GM21423 (cell line): ENCODE results near the gene SAMD11.
"Not testable (repeated sequence)": the region's sequence is repeated elsewhere in the genome, so short reads cannot be mapped to it uniquely, and the experiment has no call there.

Experiments
- ATAC-seq: cut with Tn5 transposase; IDR thresholded peaks from one replicate; pipeline ENCODE4 v1.9.1; 2021; ENCODE audit warnings: mild to moderate bottlenecking, moderate library complexity; ENCODE audit not compliant: unreplicated experiment

SAMD11 gene

DNA sequence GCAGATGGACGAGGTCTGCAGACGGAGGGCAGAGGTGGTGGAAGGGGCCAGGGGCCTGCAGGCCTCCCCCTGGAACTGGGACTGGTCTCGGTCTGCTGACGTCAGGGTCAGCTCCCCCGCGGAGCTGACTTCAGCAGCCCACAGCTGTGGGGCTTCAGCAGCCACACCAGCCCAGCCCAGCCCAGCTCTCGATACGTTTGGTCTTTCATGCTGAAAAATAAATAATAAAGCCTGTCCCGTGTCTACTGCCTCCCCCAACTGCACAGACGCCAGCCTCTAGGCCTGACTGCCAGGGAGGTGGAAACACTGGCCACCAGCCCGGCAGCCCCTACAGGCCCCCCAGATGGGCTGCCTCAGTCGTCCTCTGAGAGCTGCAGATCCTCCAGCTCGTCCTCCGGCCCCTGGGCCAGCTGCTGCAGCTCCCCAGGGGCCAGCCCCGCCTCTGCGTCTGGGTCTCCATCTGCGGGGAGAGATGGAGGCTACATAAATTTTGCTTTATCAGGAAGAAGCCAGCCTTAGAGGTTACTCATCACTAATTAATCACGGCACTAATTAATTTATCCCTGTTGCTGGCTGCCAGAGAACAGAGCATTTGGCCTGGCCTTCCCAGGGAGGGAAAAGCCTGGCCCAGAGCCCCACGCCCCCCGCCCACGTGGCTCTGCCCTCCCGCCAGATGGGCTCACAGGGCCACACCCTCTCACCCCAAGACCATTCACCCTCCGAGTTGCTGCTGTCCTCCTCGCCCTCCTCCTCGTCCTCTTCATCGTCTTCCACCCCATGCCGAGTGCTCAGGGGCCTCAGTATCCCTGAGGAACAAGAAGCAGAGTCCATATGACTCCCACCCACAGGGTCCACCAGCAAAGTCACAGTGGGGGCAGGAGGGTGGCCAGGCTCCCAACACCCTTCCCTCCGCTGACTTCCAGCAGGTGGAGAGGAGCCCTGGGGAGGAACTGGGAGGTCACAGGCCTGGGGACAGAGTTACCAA lies 20.9 kb downstream of the SAMD11 start:
- ATAC-seq, result no peak

DNA sequence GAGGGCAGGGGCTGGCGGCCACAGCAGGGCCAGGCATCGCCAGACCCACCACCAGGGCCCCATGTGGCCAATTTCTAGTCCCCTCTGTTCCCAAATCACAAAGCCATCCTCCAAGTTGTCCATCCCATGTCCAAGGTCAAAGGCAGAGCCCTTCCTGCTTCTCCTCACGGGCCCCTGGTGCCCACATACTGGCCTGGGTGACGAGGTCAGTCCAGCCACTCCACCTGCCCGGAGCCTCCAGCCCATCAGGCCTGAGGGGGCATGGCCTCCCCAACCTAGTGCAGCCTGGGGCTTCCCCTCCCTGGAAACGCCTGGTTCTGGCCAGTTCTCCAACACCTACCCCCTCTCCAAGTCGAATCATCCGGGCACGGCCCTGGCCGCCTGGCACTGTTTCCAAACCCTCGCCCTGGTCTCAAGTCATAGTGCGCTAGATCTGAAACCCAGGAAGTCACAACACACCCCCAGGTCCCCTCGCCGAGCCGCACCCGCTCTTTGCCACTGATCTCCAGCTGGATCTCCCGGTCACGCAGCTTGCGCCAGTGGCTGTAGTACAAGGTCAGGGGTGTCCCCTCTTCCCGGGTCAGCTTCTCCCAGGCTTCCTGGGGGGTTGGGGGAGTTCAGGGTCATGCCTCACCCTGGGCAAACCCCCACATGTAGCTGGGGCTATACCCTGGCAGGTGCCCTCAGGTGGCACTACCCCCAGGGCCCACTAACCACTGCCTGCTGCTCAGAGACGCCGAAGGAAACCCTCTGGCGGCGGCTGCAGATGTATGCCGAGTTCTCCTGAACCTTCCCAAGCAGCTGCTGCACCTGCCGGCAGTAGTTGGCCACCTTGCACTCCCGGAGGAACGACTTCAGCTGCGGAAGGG lies 22.2 kb downstream of the SAMD11 start:
- no peak for ATAC-seq

- not testable (repeated sequence) for ATAC-seq
These were observed 23.1 kb downstream of the SAMD11 start for GRCh38 chr1:946811-947210.

DNA sequence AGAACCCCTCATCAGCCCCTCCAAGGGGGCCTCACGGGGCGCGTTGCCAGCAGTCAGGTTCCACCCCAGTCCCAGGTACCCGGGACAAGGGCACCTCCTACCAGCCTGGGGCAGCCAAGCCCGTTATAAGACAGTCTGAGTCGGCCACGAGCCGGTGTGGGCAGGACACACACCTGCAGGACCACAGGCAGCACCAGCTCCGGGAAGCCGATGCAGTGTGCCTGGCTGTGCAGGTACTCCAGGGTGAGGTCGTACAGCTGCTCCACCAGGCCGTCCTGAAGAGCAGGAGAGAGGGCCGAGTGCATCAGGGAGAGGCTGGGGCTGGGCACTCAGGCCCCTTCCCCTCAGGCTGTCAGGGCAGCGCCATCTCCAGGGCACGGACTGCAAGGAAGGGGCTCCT lies 24.2 kb downstream of the SAMD11 start:
- ATAC-seq, result no peak

- no peak for ATAC-seq
These were observed 26.5 kb downstream of the SAMD11 start for GRCh38 chr1:950268-950667.

DNA sequence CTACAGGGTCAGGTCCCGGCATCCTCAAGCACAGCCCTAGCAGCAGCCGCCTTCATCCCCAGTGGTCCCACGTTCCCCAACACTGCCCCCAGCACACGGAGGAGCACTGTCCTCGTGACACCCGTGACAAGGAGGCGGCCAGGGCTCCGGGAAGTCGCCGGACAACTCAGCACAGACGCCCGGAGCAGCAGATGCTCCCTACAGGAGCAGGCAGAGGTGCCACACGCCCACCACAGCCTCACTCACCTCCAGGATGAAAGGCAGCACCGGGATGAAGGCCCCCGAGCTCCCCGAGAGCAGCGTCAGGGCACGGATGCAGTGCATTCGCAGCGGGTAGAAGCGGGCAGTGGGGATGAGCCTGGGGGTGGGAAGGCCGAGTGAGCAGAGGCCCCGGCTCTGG lies 27.2 kb downstream of the SAMD11 start:
- no peak for ATAC-seq

DNA sequence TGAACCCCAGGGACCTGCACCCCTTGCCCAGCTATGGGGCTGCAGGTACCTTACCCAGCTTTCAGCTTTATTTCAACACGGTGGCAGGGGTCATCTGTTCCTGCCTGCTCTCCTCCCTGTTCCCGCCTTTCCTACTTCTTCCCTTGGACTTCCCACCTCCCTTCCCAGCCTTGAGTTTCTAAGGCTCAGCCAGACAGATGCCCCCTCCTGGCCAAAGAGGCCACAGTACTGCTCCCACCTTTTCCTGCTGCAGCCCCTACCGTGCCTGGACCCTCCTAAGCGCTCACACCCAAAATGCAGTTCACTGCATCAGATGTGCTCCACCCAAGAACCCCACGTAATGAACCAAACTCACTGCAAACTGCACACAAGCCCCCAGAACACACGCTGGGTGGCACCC lies 27.6 kb downstream of the SAMD11 start:
- no peak for ATAC-seq

- ATAC-seq, result no peak
These were observed 28.5 kb downstream of the SAMD11 start for GRCh38 chr1:952201-952600.

DNA sequence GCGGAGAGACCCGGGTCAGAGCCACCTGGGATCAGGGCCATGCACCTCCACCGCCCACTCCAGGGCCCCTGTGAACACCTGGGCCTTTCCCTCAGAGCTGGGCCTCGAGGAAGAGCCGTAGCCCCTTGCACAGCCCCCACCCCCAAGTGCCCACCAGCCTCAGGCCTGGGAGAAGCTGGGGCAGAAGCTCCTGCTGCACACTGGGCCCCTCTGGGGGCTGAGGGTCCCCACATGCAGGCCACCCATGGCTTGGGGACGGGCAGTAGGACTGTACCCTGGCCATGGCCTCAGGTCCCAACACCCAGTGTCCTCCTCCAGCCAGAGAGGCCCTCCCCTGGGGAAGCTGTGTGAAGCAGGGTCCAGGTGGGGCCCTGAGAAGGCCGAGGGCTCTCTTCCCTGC lies 28.9 kb downstream of the SAMD11 start:
- ATAC-seq, result no peak

DNA sequence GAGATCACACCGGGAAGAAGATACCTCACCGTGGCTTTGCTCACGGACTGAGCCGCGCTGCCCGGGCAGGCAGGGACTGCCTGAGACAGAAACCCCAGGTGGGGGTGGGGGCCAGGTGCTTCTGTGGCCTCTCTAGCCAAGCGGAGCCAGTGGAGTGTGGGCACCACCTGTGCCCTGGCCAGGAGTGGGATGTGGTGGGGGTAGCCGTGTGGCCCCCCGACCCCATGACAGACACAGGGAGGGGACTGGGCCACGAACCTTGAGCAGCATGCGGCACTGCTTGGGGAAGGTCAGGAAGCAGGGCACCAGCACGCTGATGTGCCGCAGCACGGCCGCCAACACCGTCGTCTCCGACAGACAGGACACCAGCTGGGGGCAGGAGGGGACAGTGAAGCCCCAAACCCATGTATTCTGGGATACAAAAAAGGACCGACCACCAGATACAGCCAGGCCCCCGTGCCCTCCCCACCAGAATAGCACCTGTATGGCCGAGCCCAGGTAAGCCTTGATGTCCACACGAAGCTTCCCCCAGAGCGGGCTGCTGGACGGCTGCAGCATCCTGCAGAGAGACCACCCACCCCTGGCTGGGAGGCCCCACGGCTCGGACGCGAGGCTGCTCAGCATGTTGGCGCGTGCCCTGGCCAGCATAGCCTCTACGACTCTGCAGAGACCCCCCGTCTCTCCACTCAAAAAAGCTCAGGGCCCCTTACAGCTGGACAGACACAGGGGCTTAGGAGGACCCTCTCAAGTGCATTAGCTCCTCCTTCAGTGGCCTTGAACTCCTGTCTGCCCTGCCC lies 30.0 kb downstream of the SAMD11 start:
- no peak for ATAC-seq

- ATAC-seq, result no peak
These were observed 31.2 kb downstream of the SAMD11 start for GRCh38 chr1:954927-955326.

DNA sequence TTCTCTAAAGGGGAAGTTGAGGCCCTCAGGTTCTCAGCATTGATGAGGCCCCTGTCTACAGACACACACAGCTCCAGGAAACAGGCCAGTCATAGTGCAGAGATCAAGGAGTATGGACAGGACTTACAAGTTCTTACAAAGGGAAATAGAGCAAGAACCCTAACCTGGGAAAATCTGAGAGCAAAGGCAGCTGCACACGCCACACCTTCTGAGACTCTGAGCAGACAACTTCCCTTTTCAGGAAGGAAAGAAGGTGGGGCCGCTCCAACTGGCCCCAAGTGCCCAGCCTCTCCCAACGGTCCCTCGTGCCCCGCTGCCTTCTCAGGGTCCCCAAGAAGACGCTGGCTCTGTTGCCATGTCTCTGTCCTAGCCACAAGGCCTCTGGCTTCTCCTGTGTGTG lies 31.8 kb downstream of the SAMD11 start:
- no peak for ATAC-seq

- ATAC-seq, result no peak
These were observed 32.9 kb downstream of the SAMD11 start for GRCh38 chr1:956636-957035.

GRCh38 chr1:958823-959730 lies 35.4 kb downstream of the SAMD11 start, which contains the start of gene NOC2L:
TSS of gene NOC2L (minus strand) at chr1:959256. CDS start at chr1:959240, 16 bp downstream.
- ATAC-seq, result peak; percentile 68

DNA sequence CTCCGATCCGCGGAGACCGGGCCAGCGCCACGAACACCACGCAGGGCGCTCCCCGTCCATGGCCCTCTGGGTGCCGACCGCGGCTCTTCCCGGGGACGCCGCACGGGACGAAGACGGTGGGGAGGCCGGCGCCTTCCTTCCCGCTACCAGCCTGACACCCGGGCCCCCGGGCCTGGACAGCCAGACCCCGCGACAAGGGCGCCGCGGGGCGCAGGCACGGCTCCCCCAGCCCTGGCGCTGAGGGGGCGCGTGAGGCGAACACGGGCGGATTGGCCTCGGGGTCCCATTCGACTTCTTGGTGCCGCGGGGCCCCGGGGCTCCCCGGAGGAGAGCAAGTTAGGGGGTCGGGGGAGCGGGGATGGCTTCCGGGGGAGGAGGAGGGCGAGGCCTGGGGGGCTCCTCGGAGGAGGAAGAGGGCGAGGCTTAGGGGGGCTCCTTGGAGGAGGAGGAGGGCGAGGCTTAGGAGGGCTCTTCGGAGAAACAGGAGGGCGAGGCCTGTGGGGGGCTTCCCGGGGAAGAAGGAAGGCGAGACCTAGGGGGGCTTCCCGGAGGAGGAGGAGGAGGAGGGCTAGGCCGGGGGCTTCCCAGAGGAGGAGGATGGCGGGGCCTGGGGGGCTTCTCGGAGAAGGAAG lies 36.1 kb downstream of the SAMD11 start:
- no peak for ATAC-seq

- no peak for ATAC-seq
These were observed 36.8 kb downstream of the SAMD11 start, which contains the start of gene KLHL17 for GRCh38 chr1:960363-961131. TSS of gene KLHL17 (plus strand) at chr1:960584. CDS start at chr1:960694, 110 bp downstream.

- ATAC-seq, result no peak
These were observed 37.5 kb downstream of the SAMD11 start for GRCh38 chr1:961132-961669.
